BE2C (cell line): ENCODE measurements around the gene OPCML.

ENCODE experiments used
- DNase-seq: peaks from one replicate; pipeline ENCODE4 v3.0.0-alpha.2; 2020
- H3K27me3 ChIP-seq: fragments of 250-450 bp; sonication (Bioruptor Pico); 2 replicates; pipeline ENCODE4 v1.5.1; 2020; ENCODE audit warnings: mild to moderate bottlenecking
- H3K36me3 ChIP-seq: fragments of 250-450 bp; sonication (Bioruptor Pico); 2 replicates; pipeline ENCODE4 v1.5.1; 2020; ENCODE audit warnings: mild to moderate bottlenecking
- H3K4me1 ChIP-seq: fragments of 250-450 bp; sonication (Bioruptor Pico); 2 replicates; pipeline ENCODE4 v1.5.1; 2020
- H3K4me3 ChIP-seq: 2 replicates; pipeline ENCODE4 v1.5.1; 2011; ENCODE audit warnings: low read depth, low read length
- H3K9me3 ChIP-seq: fragments of 250-450 bp; sonication (Bioruptor Pico); 2 replicates; pipeline ENCODE4 v1.5.1; 2020
- TF ChIP-seq, protein P1 (sequence below): IDR thresholded peaks from 2 replicates; pipeline ENCODE4 v1.5.1; 2012; ENCODE audit warnings: mild to moderate bottlenecking, low read depth, low read length

Gene OPCML

DNA sequence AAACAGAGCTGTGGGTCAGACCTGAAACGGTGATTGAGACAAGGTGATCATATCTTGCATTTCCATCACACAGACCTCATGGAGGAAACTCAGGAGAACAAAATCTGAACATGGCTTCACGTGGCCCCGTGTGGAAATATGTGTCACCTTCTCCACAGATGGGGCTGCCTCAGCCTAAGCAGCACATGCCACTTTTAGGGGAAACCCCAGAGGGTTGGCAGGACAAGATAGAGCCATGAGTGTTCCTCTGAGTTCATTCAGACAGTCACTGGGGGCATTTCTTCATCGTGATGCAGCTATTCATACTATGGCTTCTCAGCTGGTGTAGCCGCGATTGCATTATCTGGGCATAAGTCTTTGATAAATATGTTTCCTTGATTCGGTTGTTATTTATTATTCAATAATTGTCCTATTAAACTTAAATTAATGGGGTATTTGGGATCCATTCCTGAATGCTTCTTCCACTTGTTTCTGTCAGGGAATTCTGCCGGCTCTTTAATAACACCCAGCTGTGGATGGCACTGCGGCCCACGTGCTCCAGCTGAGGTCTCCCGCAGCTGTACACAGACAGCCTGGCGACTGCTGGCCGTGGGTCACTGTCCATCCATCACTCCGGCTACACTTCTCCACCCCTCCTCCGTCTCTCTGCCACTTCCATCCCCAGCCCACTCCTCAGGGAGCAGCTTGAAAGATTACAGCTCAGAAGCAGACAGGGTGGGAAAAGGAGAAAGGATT, 485.1 kb downstream of the OPCML start:
- no peaks in the 10 kb centered on the region for H3K9me3 ChIP-seq
- no peak for DNase-seq

DNA sequence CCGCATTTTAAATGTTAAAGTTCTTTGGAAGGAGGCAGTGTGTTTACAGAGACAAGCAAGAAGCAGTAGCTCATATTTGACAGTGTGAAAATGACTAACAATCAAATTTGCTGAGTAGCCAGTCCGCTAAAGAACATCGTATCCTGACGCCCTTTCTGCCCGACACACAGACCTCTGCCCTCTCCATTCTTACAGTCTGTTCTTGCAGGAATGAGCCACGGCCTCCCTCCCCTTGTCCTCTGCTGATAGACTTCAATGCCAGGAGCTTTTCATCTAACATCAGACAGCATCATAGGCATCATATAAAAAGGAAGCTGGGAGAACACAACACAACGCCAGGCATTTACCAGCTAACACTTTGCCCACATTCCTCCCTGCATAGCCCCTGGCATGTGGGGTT, 486.0 kb downstream of the OPCML start:
- Histone ChIP-seq H3K9me3 (no peaks in the 10 kb centered on the region), H3K4me1 (no peaks in the 10 kb centered on the region), H3K4me3 (no peak overlapping the region), H3K27me3 (no peaks in the 10 kb centered on the region), H3K36me3 (no peaks in the 10 kb centered on the region)
- TF ChIP-seq, protein P1, sequence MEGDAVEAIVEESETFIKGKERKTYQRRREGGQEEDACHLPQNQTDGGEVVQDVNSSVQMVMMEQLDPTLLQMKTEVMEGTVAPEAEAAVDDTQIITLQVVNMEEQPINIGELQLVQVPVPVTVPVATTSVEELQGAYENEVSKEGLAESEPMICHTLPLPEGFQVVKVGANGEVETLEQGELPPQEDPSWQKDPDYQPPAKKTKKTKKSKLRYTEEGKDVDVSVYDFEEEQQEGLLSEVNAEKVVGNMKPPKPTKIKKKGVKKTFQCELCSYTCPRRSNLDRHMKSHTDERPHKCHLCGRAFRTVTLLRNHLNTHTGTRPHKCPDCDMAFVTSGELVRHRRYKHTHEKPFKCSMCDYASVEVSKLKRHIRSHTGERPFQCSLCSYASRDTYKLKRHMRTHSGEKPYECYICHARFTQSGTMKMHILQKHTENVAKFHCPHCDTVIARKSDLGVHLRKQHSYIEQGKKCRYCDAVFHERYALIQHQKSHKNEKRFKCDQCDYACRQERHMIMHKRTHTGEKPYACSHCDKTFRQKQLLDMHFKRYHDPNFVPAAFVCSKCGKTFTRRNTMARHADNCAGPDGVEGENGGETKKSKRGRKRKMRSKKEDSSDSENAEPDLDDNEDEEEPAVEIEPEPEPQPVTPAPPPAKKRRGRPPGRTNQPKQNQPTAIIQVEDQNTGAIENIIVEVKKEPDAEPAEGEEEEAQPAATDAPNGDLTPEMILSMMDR, result no peak
- no peak for DNase-seq

More for the DNA sequence above, 485.1 kb downstream of the OPCML start:
- TF ChIP-seq, protein P1, result no peak
- Histone ChIP-seq H3K4me1 (no peaks in the 10 kb centered on the region), H3K36me3 (no peaks in the 10 kb centered on the region), H3K27me3 (no peaks in the 10 kb centered on the region), H3K4me3 (no peak overlapping the region)

DNA sequence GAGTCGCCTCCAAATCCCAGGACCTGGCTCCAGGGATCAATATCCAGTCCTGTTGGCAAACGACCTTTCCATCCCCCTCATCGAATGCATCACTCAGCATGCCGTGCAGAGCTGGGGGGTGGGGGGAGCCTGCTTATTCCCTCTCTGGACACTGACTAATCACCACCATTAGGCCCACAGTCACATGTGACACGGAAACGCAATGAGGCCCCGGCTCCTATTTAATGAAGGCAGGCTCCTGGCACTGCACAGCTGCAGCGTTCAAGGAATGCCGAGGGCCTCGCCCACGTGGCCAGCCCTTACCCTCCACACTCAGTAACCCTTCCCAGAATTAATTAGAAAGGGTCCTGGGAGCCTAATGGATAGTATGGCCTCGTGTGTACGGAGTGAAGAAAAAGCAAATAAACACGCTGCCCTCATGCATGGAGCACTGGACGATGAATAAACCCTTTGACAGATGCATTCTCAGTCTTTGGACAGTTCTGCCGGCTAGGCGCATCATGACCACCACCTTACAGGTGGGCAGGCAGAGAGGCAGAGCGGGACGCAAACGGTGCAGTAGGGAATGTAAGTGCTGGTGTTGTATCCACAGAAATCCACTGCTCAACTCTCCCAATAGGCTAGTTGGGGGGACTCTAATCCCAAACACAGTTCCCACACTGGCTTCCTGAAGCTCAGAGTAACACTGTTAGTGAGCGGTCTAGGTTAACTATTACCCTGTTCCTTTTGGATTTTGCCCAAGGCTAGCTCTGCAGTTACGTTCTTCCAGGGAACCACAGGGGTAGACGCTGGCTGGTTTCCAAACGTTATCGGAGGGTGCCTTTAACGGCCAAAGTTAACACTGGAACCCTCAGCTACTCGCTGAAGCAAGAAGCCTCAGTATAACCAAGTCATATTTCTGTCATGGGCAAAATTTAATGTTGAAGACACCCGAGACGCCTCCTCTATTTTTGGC, 490.1 kb downstream of the OPCML start:
- H3K4me1 ChIP-seq, result no peaks in the 10 kb centered on the region
- no peak overlapping the region for H3K4me3 ChIP-seq
- TF ChIP-seq, protein P1, result no peak
- H3K36me3 ChIP-seq, result no peaks in the 10 kb centered on the region
- H3K27me3 ChIP-seq, result no peaks in the 10 kb centered on the region
- no peaks in the 10 kb centered on the region for H3K9me3 ChIP-seq
- no peak for DNase-seq

DNA sequence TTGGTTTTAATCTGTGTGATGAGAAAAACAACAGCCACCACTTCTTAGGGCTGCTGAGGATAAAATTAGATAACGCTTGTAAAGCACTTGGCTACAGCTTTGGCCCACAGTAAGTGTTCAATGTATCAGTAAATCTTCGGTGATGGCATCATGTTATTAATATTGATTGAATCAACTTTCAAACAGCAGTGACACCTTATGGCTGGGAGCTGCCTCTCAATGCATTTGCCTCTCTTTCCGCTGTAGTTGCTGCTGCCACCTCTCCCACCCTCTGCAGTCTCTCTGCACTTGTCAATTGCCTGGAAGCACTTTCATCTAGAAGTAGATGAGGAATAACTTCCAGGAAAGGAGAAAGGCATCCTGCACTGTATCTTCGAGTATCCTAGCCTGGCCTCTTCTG, 491.1 kb downstream of the OPCML start:
- Histone ChIP-seq H3K9me3 (no peaks in the 10 kb centered on the region), H3K27me3 (no peaks in the 10 kb centered on the region), H3K4me3 (no peak overlapping the region), H3K4me1 (no peaks in the 10 kb centered on the region), H3K36me3 (no peaks in the 10 kb centered on the region)
- DNase-seq, result no peak
- TF ChIP-seq, protein P1, result no peak

DNA sequence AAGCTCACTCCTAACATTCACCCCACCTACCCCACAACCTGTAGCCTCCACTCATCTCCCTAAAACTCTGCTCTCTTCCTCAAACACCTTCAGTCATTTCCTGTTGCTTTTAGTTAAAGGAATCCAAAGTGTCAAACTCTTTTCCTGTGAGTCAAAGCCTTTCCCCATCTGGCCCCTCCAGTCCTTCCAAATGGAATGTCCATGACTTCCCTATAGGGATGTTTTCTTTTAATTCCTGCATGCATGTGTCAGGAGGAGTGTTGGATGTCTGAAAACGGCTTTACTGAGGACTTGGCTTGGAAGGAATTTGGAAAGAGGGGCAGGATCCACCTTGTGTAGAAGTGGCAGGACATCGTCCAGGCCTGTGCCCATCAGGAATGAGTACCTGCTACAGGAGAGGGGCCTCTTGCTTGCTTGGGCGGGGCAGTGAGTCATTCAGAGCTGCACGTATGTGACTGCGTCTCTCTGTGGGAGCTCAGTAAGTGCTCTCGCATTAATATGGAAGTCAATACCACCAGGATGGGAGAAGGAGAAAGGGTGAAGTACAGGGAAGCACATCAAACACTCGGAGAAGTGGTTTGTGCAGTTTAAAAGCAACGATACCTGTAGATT, 491.9 kb downstream of the OPCML start:
- DNase-seq, result no peak
- Histone ChIP-seq H3K4me3 (no peak overlapping the region), H3K36me3 (no peaks in the 10 kb centered on the region), H3K9me3 (no peaks in the 10 kb centered on the region), H3K27me3 (no peaks in the 10 kb centered on the region), H3K4me1 (no peaks in the 10 kb centered on the region)
- TF ChIP-seq, protein P1, result no peak
